ENCODE data around the gene B2M. TPM values are rescaled to one million over a fixed set of nuclear protein-coding genes. Genes with fewer than 3 reads are reported as not detected.

Gene B2M
- total and polyA plus RNA-seq, 2 of the 8 experiments (the other 6 are each of a cell fraction or from before 2014, with no cell fraction given) = 78.9 to 907 TPM

DNA sequence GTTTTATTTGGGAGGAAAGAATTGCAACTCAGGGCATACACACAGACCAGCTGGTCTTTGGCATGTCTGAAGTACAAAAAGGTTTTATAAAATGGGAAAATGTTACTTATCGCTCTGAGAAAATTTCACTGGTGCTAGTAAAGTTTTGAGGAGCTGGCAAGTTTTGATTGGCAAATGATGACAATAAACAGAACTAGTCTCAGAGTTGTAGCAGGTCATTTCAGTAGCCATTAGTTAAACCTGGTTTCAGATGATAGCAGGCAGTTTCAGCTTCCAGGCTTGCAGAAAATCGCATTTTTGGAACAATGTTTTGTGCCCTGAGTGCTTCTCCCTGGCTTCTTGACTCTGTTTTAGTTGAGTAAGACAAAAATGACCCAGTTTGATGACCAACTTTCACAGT is 10.7 kb downstream of the B2M start:
- no peak overlapping the region for H2AFZ ChIP-seq (ENCODE audit: low read length)
- no peak overlapping the region for H3K27ac ChIP-seq (ENCODE audit: low read depth, low read length)
- no peak overlapping the region for H2BK12ac ChIP-seq (ENCODE audit: low read depth, low read length)
- peaks cover 0 to 7% (median 4%) of the 10 kb centered on the region in 4 experiments; a peak in 4 of 7 replicates for H3K4me1 ChIP-seq (replicated peaks in 1 of 4; ENCODE audit: control insufficient read depth in 3 of 4, insufficient read depth in 4 of 4, low read length in 3 of 4)
- no peak overlapping the region for H2BK120ac ChIP-seq (replicated peaks; ENCODE audit: low read depth, low read length)
- H3K9ac ChIP-seq (replicated peaks in 1 of 4; ENCODE audit: extremely low read depth in 1 of 4, low read depth in 3 of 4, low read length in 3 of 4) = no peak overlapping the region
- no peak overlapping the region for H4K8ac ChIP-seq (ENCODE audit: extremely low read depth, insufficient read depth, low read length)
- H4K5ac ChIP-seq (ENCODE audit: insufficient read length, low read depth, low read length) = no peak overlapping the region
- H2BK15ac ChIP-seq (ENCODE audit: low read length) = no peak overlapping the region
- H3K18ac ChIP-seq (ENCODE audit: extremely low read depth, low read length) = no peak overlapping the region
- no peak overlapping the region for H3K56ac ChIP-seq (replicated peaks; ENCODE audit: insufficient read length, low read depth, low read length)
- CTCF ChIA-PET (ENCODE audit: partially characterized antibody) = interaction anchor here (1.1 to 2.2 kb wide), 3 partner anchors 8 to 17 kb away, joined by 5 to 10 read pairs (median 5); no protein-coding TSS in a partner anchor
- no peak overlapping the region for H2AK5ac ChIP-seq (ENCODE audit: low read depth, low read length)
- H3K79me1 ChIP-seq (ENCODE audit: low read depth, low read length) = no peaks in the 10 kb centered on the region
- no peaks in the 10 kb centered on the region for H3K27me3 ChIP-seq (replicated peaks in 1 of 4; ENCODE audit: control insufficient read depth in 3 of 4, extremely low read depth in 1 of 4, insufficient read depth in 3 of 4, low read length in 3 of 4)
- H3K4me2 ChIP-seq (ENCODE audit: insufficient read depth in 1 of 2, low read depth in 2 of 2, low read length in 2 of 2) = no peak overlapping the region
- H3K14ac ChIP-seq (ENCODE audit: insufficient read length) = no peak overlapping the region
- no peak overlapping the region for H3K4me3 ChIP-seq (ENCODE audit: extremely low read depth in 1 of 4, insufficient read depth in 2 of 4, low read depth in 3 of 4, low read length in 4 of 4)
- H2BK20ac ChIP-seq (ENCODE audit: low read length) = no peak overlapping the region
- 81% methylated on average over 2 of the region's 2 CpGs; no CpG with 5 or more reads in 1 of the 2 experiments for WGBS, 2 experiments (ENCODE audit: extremely low coverage in 1 of 2, insufficient coverage in 1 of 2, insufficient read length in 1 of 2, insufficient replicate concordance in 2 of 2, low coverage in 1 of 2, low lambda C conversion rate in 2 of 2, missing lambda C conversion rate in 1 of 2)
- H3K79me2 ChIP-seq (ENCODE audit: control insufficient read depth in 1 of 2, insufficient read depth in 2 of 2, low read length in 2 of 2) = no peaks in the 10 kb centered on the region
- no peaks in the 10 kb centered on the region for H3K9me3 ChIP-seq (ENCODE audit: insufficient read depth in 2 of 2, low read depth in 1 of 2, low read length in 1 of 2)
- DNase-seq (ENCODE audit: low read depth in 1 of 2, low spot score in 2 of 2) (no peak), FAIRE-seq (no peak)
- no peak overlapping the region for H2BK5ac ChIP-seq (ENCODE audit: low read depth, low read length)
- no peak overlapping the region for H3K23ac ChIP-seq (ENCODE audit: insufficient read length)
- POLR2A ChIA-PET (ENCODE audit: partially characterized antibody) = interaction anchor here (0.9 to 2.7 kb wide), 2 partner anchors 8 to 10 kb away, joined by 3 to 14 read pairs; partner anchors contain the start of genes B2M and PATL2
- no peak overlapping the region for H3K4ac ChIP-seq (replicated peaks; ENCODE audit: insufficient read length, low read depth, low read length)
- peaks cover 0 to 9% (median 8%) of the 10 kb centered on the region in 4 experiments; a peak in 4 of 8 replicates for H3K36me3 ChIP-seq (ENCODE audit: control insufficient read depth in 2 of 4, insufficient read depth in 4 of 4, low read length in 3 of 4)
- H4K20me1 ChIP-seq (replicated peaks in 1 of 2; ENCODE audit: control insufficient read depth in 1 of 2, insufficient read depth in 2 of 2, low read length in 2 of 2) = no peaks in the 10 kb centered on the region
- H3K23me2 ChIP-seq (ENCODE audit: low read depth, low read length) = no peaks in the 10 kb centered on the region
- H4K91ac ChIP-seq (replicated peaks; ENCODE audit: insufficient read length, low read length) = no peak overlapping the region
- TF ChIP-seq JUND (IDR thresholded peaks at IDR 0.05; ENCODE audit: low read length) = no peak
- TF ChIP-seq KDM5A (IDR thresholded peaks at IDR 0.05; ENCODE audit: low read length) = no peak
- TF ChIP-seq NRF1 (IDR thresholded peaks at IDR 0.05; ENCODE audit: low read depth, low read length) = no peak
- TF ChIP-seq, protein P1, sequence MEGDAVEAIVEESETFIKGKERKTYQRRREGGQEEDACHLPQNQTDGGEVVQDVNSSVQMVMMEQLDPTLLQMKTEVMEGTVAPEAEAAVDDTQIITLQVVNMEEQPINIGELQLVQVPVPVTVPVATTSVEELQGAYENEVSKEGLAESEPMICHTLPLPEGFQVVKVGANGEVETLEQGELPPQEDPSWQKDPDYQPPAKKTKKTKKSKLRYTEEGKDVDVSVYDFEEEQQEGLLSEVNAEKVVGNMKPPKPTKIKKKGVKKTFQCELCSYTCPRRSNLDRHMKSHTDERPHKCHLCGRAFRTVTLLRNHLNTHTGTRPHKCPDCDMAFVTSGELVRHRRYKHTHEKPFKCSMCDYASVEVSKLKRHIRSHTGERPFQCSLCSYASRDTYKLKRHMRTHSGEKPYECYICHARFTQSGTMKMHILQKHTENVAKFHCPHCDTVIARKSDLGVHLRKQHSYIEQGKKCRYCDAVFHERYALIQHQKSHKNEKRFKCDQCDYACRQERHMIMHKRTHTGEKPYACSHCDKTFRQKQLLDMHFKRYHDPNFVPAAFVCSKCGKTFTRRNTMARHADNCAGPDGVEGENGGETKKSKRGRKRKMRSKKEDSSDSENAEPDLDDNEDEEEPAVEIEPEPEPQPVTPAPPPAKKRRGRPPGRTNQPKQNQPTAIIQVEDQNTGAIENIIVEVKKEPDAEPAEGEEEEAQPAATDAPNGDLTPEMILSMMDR (IDR thresholded peaks at IDR 0.05; ENCODE audit: control extremely low read depth in 1 of 3, insufficient read depth in 1 of 3, low read depth in 1 of 3, low read length in 3 of 3) = no peak
- TF ChIP-seq CBX8 (IDR thresholded peaks at IDR 0.05; ENCODE audit: borderline replicate concordance, low read depth, low read length) = no peak
- no peak for TF ChIP-seq POLR2A (IDR thresholded peaks at IDR 0.05; ENCODE audit: control extremely low read depth in 1 of 2, low read depth in 2 of 2, low read length in 2 of 2)
- TF ChIP-seq ASH2L (IDR thresholded peaks at IDR 0.05; ENCODE audit: low read length) = no peak
- no peak for TF ChIP-seq CTBP2 (IDR thresholded peaks at IDR 0.05; ENCODE audit: borderline replicate concordance, insufficient read depth, insufficient read length, low read length)
- TF ChIP-seq SUZ12 (IDR thresholded peaks at IDR 0.05; ENCODE audit: low read length) = no peak
- TF ChIP-seq SAP30 (IDR thresholded peaks at IDR 0.05; ENCODE audit: insufficient read depth, insufficient replicate concordance, low read length) = no peak
- TF ChIP-seq, protein P2, sequence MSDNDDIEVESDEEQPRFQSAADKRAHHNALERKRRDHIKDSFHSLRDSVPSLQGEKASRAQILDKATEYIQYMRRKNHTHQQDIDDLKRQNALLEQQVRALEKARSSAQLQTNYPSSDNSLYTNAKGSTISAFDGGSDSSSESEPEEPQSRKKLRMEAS (IDR thresholded peaks at IDR 0.05) = no peak
- no peak for TF ChIP-seq EGR1 (IDR thresholded peaks at IDR 0.05; ENCODE audit: borderline replicate concordance, low read depth, low read length)

Data from H1 (cell line).